Measurements from ENCODE around the gene SIGLEC5.

The SIGLEC5 gene

GRCh38 chr19:51644636-51645271 lies 14.6 kb upstream of the SIGLEC5 start:
- H3K4me2 ChIP-seq (ENCODE audit: low read depth, low read length, poor library complexity, severe bottlenecking), result no peak overlapping the region
- no peak overlapping the region for H3K9ac ChIP-seq (ENCODE audit: low read length)
- H3K9me2 ChIP-seq (replicated peaks; ENCODE audit: insufficient read depth, low read length), result no peaks in the 10 kb centered on the region
- H2AFZ ChIP-seq (ENCODE audit: low read depth, low read length, severe bottlenecking), result no peak overlapping the region
- no peak overlapping the region for H3K4me3 ChIP-seq (ENCODE audit: insufficient read depth, low read length, poor library complexity, severe bottlenecking)
- H3K36me3 ChIP-seq (ENCODE audit: low read length), result no peaks in the 10 kb centered on the region
- H3K79me2 ChIP-seq (ENCODE audit: insufficient read depth, low read length), result no peaks in the 10 kb centered on the region
- no peaks in the 10 kb centered on the region for H3K27me3 ChIP-seq (ENCODE audit: low read length)
- H4K20me1 ChIP-seq (ENCODE audit: low read depth, low read length), result no peaks in the 10 kb centered on the region
- H3F3A ChIP-seq (ENCODE audit: insufficient read depth), result no peaks in the 10 kb centered on the region
- no peaks in the 10 kb centered on the region for H3K9me3 ChIP-seq (ENCODE audit: insufficient read depth, low read length)
- no peak overlapping the region for H3K27ac ChIP-seq (ENCODE audit: low read depth, low read length)
- TF ChIP-seq CTCF (IDR thresholded peaks at IDR 0.05; ENCODE audit: insufficient read depth, low read length, poor library complexity, severe bottlenecking) (no peak), EZH2phosphoT487 (conservative IDR thresholded peaks at IDR 0.05; ENCODE audit: low read length) (no peak)

GRCh38 chr19:51641648-51642047 lies 11.4 kb upstream of the SIGLEC5 start:
- H3K9me3 ChIP-seq (ENCODE audit: insufficient read depth, low read length), result 0 out of 2 replicates have a peak, but pooled peaks cover 6% of the 10 kb centered on the region
- TF ChIP-seq EZH2phosphoT487 (conservative IDR thresholded peaks at IDR 0.05; ENCODE audit: low read length) (no peak), CTCF (IDR thresholded peaks at IDR 0.05; ENCODE audit: insufficient read depth, low read length, poor library complexity, severe bottlenecking) (no peak)
- no peak overlapping the region for H3K9ac ChIP-seq (ENCODE audit: low read length)
- H3K36me3 ChIP-seq (ENCODE audit: low read length), result no peaks in the 10 kb centered on the region
- no peaks in the 10 kb centered on the region for H3F3A ChIP-seq (ENCODE audit: insufficient read depth)
- no peak overlapping the region for H3K4me2 ChIP-seq (ENCODE audit: low read depth, low read length, poor library complexity, severe bottlenecking)
- no peaks in the 10 kb centered on the region for H3K27me3 ChIP-seq (ENCODE audit: low read length)
- no peak overlapping the region for H3K27ac ChIP-seq (ENCODE audit: low read depth, low read length)
- no peaks in the 10 kb centered on the region for H3K79me2 ChIP-seq (ENCODE audit: insufficient read depth, low read length)
- no peak overlapping the region for H2AFZ ChIP-seq (ENCODE audit: low read depth, low read length, severe bottlenecking)
- H4K20me1 ChIP-seq (ENCODE audit: low read depth, low read length), result no peaks in the 10 kb centered on the region
- no peak overlapping the region for H3K4me3 ChIP-seq (ENCODE audit: insufficient read depth, low read length, poor library complexity, severe bottlenecking)
- no peaks in the 10 kb centered on the region for H3K9me2 ChIP-seq (replicated peaks; ENCODE audit: insufficient read depth, low read length)

GRCh38 chr19:51640386-51640785 lies 10.2 kb upstream of the SIGLEC5 start:
- 0 out of 2 replicates have a peak, but pooled peaks cover 6% of the 10 kb centered on the region for H3K9me3 ChIP-seq (ENCODE audit: insufficient read depth, low read length)
- H3K27ac ChIP-seq (ENCODE audit: low read depth, low read length), result no peak overlapping the region
- H3F3A ChIP-seq (ENCODE audit: insufficient read depth), result no peaks in the 10 kb centered on the region
- H2AFZ ChIP-seq (ENCODE audit: low read depth, low read length, severe bottlenecking), result no peak overlapping the region
- no peaks in the 10 kb centered on the region for H3K9me2 ChIP-seq (replicated peaks; ENCODE audit: insufficient read depth, low read length)
- TF ChIP-seq EZH2phosphoT487 (conservative IDR thresholded peaks at IDR 0.05; ENCODE audit: low read length), result no peak
- no peak for TF ChIP-seq CTCF (IDR thresholded peaks at IDR 0.05; ENCODE audit: insufficient read depth, low read length, poor library complexity, severe bottlenecking)
- no peaks in the 10 kb centered on the region for H3K27me3 ChIP-seq (ENCODE audit: low read length)
- no peaks in the 10 kb centered on the region for H4K20me1 ChIP-seq (ENCODE audit: low read depth, low read length)
- no peak overlapping the region for H3K4me3 ChIP-seq (ENCODE audit: insufficient read depth, low read length, poor library complexity, severe bottlenecking)
- H3K79me2 ChIP-seq (ENCODE audit: insufficient read depth, low read length), result no peaks in the 10 kb centered on the region
- H3K9ac ChIP-seq (ENCODE audit: low read length), result no peak overlapping the region
- H3K4me2 ChIP-seq (ENCODE audit: low read depth, low read length, poor library complexity, severe bottlenecking), result no peak overlapping the region
- H3K36me3 ChIP-seq (ENCODE audit: low read length), result no peaks in the 10 kb centered on the region
